Stromal cell of bone marrow (primary cell): ENCODE measurements around the gene IMPA2.
"Not testable (repeated sequence)": the region's sequence is repeated elsewhere in the genome, so short reads cannot be mapped to it uniquely, and the experiment has no call there.

Source experiments
- DNase-seq: peaks from one replicate; pipeline ENCODE4 v3.0.0-alpha.2; 2012; ENCODE audit warnings: low read depth

Gene IMPA2

GRCh38 chr18:12049978-12050811 is 68.9 kb downstream of the IMPA2 start:
- no peak for DNase-seq

- no peak for DNase-seq
These were observed 71.6 kb downstream of the IMPA2 start for GRCh38 chr18:12052866-12053265.

- no peak for DNase-seq
These were observed 72.0 kb downstream of the IMPA2 start for GRCh38 chr18:12053289-12053688.

- no peak for DNase-seq
These were observed 75.0 kb downstream of the IMPA2 start for GRCh38 chr18:12056034-12056883.

- no peak for DNase-seq
These were observed 75.6 kb downstream of the IMPA2 start for GRCh38 chr18:12056884-12057402.

GRCh38 chr18:12057419-12058039 is 76.2 kb downstream of the IMPA2 start:
- no peak for DNase-seq

- no peak for DNase-seq
These were observed 78.3 kb downstream of the IMPA2 start for GRCh38 chr18:12059334-12060181.

GRCh38 chr18:12060182-12060870 is 79.0 kb downstream of the IMPA2 start:
- DNase-seq, result no peak

- no peak for DNase-seq
These were observed 80.4 kb downstream of the IMPA2 start for GRCh38 chr18:12061685-12062084.

GRCh38 chr18:12062974-12063373 is 81.7 kb downstream of the IMPA2 start:
- no peak for DNase-seq

GRCh38 chr18:12064086-12064763 is 82.9 kb downstream of the IMPA2 start:
- no peak for DNase-seq

GRCh38 chr18:12065397-12065796 is 84.1 kb downstream of the IMPA2 start:
- DNase-seq, result no peak

GRCh38 chr18:12066910-12067511 is 85.7 kb downstream of the IMPA2 start:
- no peak for DNase-seq

- no peak for DNase-seq
These were observed 86.4 kb downstream of the IMPA2 start for GRCh38 chr18:12067671-12068070.

- DNase-seq, result not testable (repeated sequence)
These were observed 87.1 kb downstream of the IMPA2 start for GRCh38 chr18:12068316-12068949.

- no peak for DNase-seq
These were observed 87.6 kb downstream of the IMPA2 start for GRCh38 chr18:12068950-12069320.

GRCh38 chr18:12071066-12071465 is 89.8 kb downstream of the IMPA2 start:
- DNase-seq, result not testable (repeated sequence)

- DNase-seq, result no peak
These were observed 91.7 kb downstream of the IMPA2 start for GRCh38 chr18:12072996-12073395.

GRCh38 chr18:12074736-12075135 is 93.4 kb downstream of the IMPA2 start:
- no peak for DNase-seq
